ENCODE measurements around the gene OSBPL8. TPM values are rescaled to one million over a fixed set of nuclear protein-coding genes. Genes with fewer than 3 reads are reported as not detected.

The OSBPL8 gene
- total RNA-seq, 1 experiment from 2014 or later, result 71.1 TPM

GRCh38 chr12:76402259-76402658 lies 157.3 kb downstream of the OSBPL8 start:
- Mint-ChIP-seq H3K36me3 (ENCODE audit: insufficient read depth, unreplicated experiment) (peaks cover 7% of the 10 kb centered on the region), H3K27me3 (ENCODE audit: insufficient read depth, unreplicated experiment) (no peaks in the 10 kb centered on the region), H3K4me3 (ENCODE audit: unreplicated experiment) (no peak overlapping the region), H3K9me3 (ENCODE audit: unreplicated experiment) (no peaks in the 10 kb centered on the region), H3K4me1 (ENCODE audit: insufficient read depth, unreplicated experiment) (no peaks in the 10 kb centered on the region), H3K27ac (ENCODE audit: low read depth, unreplicated experiment) (no peak overlapping the region)
- no TSS peak for BruUV-seq (replicated peaks)
- no peak for DNase-seq (ENCODE audit: unreplicated experiment)
- ChIA-PET POLR2A (no interaction called here), CTCF (no interaction called here)
- intact Hi-C loops (cut with micrococcal nuclease), result no loop called here
- TF ChIP-seq CTCF (IDR thresholded peaks at IDR 0.05; ENCODE audit: unreplicated experiment), result no peak

- intact Hi-C loops (cut with micrococcal nuclease), result no loop called here
- no peak overlapping the region for H3K27ac Mint-ChIP-seq (ENCODE audit: low read depth, unreplicated experiment)
- no TSS peak for BruUV-seq (replicated peaks)
- no peak for TF ChIP-seq CTCF (IDR thresholded peaks at IDR 0.05; ENCODE audit: unreplicated experiment)
- ChIA-PET CTCF (interaction anchor here (1.1 kb wide), 1 partner anchor 57 kb away, joined by 3 read pairs; no protein-coding TSS in a partner anchor), POLR2A (interaction anchor here (1.0 to 1.3 kb wide), 2 partner anchors 11 to 18 kb away, joined by 3 read pairs; no protein-coding TSS in a partner anchor)
- no peak overlapping the region for H3K4me3 Mint-ChIP-seq (ENCODE audit: unreplicated experiment)
- H3K4me1 Mint-ChIP-seq (ENCODE audit: insufficient read depth, unreplicated experiment), result no peaks in the 10 kb centered on the region
- H3K9me3 Mint-ChIP-seq (ENCODE audit: unreplicated experiment), result no peaks in the 10 kb centered on the region
- H3K36me3 Mint-ChIP-seq (ENCODE audit: insufficient read depth, unreplicated experiment), result peaks cover 7% of the 10 kb centered on the region
- H3K27me3 Mint-ChIP-seq (ENCODE audit: insufficient read depth, unreplicated experiment), result no peaks in the 10 kb centered on the region
- no peak for DNase-seq (ENCODE audit: unreplicated experiment)
Observed at GRCh38 chr12:76400136-76400535, 159.4 kb downstream of the OSBPL8 start.

- Mint-ChIP-seq H3K4me1 (ENCODE audit: insufficient read depth, unreplicated experiment) (no peaks in the 10 kb centered on the region), H3K4me3 (ENCODE audit: unreplicated experiment) (no peak overlapping the region), H3K27ac (ENCODE audit: low read depth, unreplicated experiment) (no peak overlapping the region), H3K27me3 (ENCODE audit: insufficient read depth, unreplicated experiment) (no peaks in the 10 kb centered on the region), H3K36me3 (ENCODE audit: insufficient read depth, unreplicated experiment) (peaks cover 13% of the 10 kb centered on the region), H3K9me3 (ENCODE audit: unreplicated experiment) (no peaks in the 10 kb centered on the region)
- TF ChIP-seq CTCF (IDR thresholded peaks at IDR 0.05; ENCODE audit: unreplicated experiment), result no peak
- POLR2A ChIA-PET, result interaction anchor here (1.0 to 1.3 kb wide), 3 partner anchors 10 to 54 kb away, joined by 3 to 4 read pairs (median 3); no protein-coding TSS in a partner anchor
- no peak for DNase-seq (ENCODE audit: unreplicated experiment)
- intact Hi-C loops (cut with micrococcal nuclease), result no loop called here
- CTCF ChIA-PET, result interaction anchor here (0.6 to 1.1 kb wide), 2 partner anchors 58 to 1823 kb away, joined by 3 to 6 read pairs; no protein-coding TSS in a partner anchor
- BruUV-seq (replicated peaks), result no TSS peak
Observed at GRCh38 chr12:76399040-76399439, 160.5 kb downstream of the OSBPL8 start.

GRCh38 chr12:76398106-76398505 lies 161.5 kb downstream of the OSBPL8 start:
- Mint-ChIP-seq H3K9me3 (ENCODE audit: unreplicated experiment) (no peaks in the 10 kb centered on the region), H3K27ac (ENCODE audit: low read depth, unreplicated experiment) (no peak overlapping the region), H3K4me3 (ENCODE audit: unreplicated experiment) (no peak overlapping the region), H3K27me3 (ENCODE audit: insufficient read depth, unreplicated experiment) (no peaks in the 10 kb centered on the region), H3K36me3 (ENCODE audit: insufficient read depth, unreplicated experiment) (peaks cover 13% of the 10 kb centered on the region), H3K4me1 (ENCODE audit: insufficient read depth, unreplicated experiment) (no peaks in the 10 kb centered on the region)
- ChIA-PET CTCF (interaction anchor here (0.6 kb wide), 1 partner anchor 226 kb away, joined by 3 read pairs; no protein-coding TSS in a partner anchor), POLR2A (no interaction called here)
- intact Hi-C loops (cut with micrococcal nuclease), result loop anchor here (1.0 kb wide), 1 partner anchor 13 kb away; no protein-coding TSS in a partner anchor
- no peak for TF ChIP-seq CTCF (IDR thresholded peaks at IDR 0.05; ENCODE audit: unreplicated experiment)
- no TSS peak for BruUV-seq (replicated peaks)
- DNase-seq (ENCODE audit: unreplicated experiment), result no peak
